Measurements from ENCODE around the gene PACSIN2.

DNA sequence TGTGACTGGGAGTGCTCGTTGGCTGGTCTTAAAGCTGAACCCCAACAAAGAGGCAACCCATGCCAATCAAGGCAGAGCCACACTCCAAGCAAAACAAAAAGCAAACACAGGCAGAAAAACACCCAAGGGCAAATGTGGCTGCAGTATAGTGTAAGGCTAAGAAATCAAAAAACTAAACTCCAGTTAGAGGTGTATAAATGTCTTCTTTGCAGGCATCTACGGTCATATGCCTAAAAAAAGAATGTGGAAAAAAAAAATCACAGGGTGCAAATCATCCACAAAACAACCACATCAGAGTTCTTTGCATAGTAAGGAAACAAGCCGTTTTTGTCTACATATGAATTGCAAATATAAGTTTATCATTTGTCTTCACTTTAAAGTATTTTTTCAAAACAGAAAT is 185.6 kb downstream of the PACSIN2 start:
- TF ChIP-seq, protein P1, sequence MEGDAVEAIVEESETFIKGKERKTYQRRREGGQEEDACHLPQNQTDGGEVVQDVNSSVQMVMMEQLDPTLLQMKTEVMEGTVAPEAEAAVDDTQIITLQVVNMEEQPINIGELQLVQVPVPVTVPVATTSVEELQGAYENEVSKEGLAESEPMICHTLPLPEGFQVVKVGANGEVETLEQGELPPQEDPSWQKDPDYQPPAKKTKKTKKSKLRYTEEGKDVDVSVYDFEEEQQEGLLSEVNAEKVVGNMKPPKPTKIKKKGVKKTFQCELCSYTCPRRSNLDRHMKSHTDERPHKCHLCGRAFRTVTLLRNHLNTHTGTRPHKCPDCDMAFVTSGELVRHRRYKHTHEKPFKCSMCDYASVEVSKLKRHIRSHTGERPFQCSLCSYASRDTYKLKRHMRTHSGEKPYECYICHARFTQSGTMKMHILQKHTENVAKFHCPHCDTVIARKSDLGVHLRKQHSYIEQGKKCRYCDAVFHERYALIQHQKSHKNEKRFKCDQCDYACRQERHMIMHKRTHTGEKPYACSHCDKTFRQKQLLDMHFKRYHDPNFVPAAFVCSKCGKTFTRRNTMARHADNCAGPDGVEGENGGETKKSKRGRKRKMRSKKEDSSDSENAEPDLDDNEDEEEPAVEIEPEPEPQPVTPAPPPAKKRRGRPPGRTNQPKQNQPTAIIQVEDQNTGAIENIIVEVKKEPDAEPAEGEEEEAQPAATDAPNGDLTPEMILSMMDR (IDR thresholded peaks at IDR 0.05) = no peak
- TF ChIP-seq, protein P2, sequence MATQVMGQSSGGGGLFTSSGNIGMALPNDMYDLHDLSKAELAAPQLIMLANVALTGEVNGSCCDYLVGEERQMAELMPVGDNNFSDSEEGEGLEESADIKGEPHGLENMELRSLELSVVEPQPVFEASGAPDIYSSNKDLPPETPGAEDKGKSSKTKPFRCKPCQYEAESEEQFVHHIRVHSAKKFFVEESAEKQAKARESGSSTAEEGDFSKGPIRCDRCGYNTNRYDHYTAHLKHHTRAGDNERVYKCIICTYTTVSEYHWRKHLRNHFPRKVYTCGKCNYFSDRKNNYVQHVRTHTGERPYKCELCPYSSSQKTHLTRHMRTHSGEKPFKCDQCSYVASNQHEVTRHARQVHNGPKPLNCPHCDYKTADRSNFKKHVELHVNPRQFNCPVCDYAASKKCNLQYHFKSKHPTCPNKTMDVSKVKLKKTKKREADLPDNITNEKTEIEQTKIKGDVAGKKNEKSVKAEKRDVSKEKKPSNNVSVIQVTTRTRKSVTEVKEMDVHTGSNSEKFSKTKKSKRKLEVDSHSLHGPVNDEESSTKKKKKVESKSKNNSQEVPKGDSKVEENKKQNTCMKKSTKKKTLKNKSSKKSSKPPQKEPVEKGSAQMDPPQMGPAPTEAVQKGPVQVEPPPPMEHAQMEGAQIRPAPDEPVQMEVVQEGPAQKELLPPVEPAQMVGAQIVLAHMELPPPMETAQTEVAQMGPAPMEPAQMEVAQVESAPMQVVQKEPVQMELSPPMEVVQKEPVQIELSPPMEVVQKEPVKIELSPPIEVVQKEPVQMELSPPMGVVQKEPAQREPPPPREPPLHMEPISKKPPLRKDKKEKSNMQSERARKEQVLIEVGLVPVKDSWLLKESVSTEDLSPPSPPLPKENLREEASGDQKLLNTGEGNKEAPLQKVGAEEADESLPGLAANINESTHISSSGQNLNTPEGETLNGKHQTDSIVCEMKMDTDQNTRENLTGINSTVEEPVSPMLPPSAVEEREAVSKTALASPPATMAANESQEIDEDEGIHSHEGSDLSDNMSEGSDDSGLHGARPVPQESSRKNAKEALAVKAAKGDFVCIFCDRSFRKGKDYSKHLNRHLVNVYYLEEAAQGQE (IDR thresholded peaks at IDR 0.05; ENCODE audit: insufficient read depth in 1 of 2, low read depth in 2 of 2, low read length in 1 of 2) = no peak
- TF ChIP-seq POLR2AphosphoS5 (IDR thresholded peaks at IDR 0.05; ENCODE audit: low read depth, low read length) (no peak), SIN3A (IDR thresholded peaks at IDR 0.05; ENCODE audit: borderline replicate concordance, insufficient read depth, low read depth, low read length) (no peak)
